Adrenal gland (tissue), 5 donors: ENCODE data around the gene BCL7A.

ENCODE experiments used
- POLR2A ChIP-seq, 2 donors: fragments of 450-650 bp; IDR thresholded peaks; one replicate each; pipeline ENCODE4 v1.6.1; 2017; ENCODE audit warnings: antibody characterized with exemption in 2 of 2, mild to moderate bottlenecking in 2 of 2, moderate library complexity in 1 of 2
- TF ChIP-seq, protein P1 (sequence below), 6 experiments: fragments of 450-650 bp in 4 of 6; fragments of 200-600 bp in 2 of 6; sonication (generic) in 1 of 6; IDR thresholded peaks; 1 replicate in 5 of 6; 2 replicates in 1 of 6; pipeline versions ENCODE4 v1.5.1 to v1.8.0; 2016 to 2021; ENCODE audit warnings: antibody characterized with exemption in 6 of 6, mild to moderate bottlenecking in 2 of 6, moderate library complexity in 1 of 6
- donor health status: DM: no; HTN: no; CAD: no.

DNA sequence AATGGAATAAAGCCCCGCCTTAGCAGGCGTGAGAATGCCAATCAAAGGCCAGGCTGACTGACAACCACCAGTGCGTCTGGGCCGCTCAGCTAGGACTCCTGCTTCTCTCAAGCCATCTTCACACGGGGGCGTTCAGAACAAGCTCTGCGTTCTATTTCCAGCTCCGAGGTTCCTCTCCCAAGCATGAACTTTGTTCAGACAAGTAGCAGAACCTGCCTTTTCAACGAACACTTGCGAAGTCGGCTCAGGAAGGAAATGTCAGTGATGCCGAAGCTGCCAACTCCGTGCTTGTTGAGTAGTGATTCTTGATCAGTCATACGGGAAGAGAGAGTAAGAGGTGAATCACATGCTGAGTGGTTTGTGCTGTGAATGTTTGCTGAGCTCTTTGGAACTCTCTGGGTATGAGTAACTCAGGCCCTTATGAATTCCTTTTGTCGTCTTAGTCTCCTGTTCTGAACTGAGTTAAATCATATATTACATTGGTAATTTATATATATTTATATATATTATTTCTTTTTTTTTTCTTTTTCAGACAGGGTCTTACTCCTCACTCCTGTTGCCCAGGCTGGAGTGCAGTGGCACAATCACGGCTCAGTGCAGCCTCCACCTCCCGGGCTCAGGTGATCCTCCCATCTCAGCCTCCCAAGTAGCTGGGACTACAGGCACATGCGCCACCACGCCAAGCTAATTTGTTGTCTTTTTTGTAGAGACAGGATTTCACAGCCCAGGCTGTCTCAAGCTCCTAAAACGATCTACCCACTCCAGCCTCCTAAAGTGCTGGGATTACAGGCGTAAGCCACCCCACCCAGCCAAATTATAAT, 29.4 kb upstream of the BCL7A start:
- TF ChIP-seq, protein P1, sequence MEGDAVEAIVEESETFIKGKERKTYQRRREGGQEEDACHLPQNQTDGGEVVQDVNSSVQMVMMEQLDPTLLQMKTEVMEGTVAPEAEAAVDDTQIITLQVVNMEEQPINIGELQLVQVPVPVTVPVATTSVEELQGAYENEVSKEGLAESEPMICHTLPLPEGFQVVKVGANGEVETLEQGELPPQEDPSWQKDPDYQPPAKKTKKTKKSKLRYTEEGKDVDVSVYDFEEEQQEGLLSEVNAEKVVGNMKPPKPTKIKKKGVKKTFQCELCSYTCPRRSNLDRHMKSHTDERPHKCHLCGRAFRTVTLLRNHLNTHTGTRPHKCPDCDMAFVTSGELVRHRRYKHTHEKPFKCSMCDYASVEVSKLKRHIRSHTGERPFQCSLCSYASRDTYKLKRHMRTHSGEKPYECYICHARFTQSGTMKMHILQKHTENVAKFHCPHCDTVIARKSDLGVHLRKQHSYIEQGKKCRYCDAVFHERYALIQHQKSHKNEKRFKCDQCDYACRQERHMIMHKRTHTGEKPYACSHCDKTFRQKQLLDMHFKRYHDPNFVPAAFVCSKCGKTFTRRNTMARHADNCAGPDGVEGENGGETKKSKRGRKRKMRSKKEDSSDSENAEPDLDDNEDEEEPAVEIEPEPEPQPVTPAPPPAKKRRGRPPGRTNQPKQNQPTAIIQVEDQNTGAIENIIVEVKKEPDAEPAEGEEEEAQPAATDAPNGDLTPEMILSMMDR (IDR thresholded peaks at IDR 0.05), result no peak
- TF ChIP-seq POLR2A (IDR thresholded peaks at IDR 0.05), result no peak
